Measurements from ENCODE around the gene CD300LD.

Gene CD300LD

GRCh38 chr17:74607221-74607620, 15.1 kb upstream of the CD300LD start:
- DNase-seq (ENCODE audit: low spot score): no peak
- no peak for FAIRE-seq

GRCh38 chr17:74606050-74606449, 14.0 kb upstream of the CD300LD start:
- DNase-seq (ENCODE audit: low spot score) (no peak), FAIRE-seq (no peak)

GRCh38 chr17:74605361-74605760, 13.3 kb upstream of the CD300LD start:
- FAIRE-seq (no peak), DNase-seq (ENCODE audit: low spot score) (no peak)

GRCh38 chr17:74604761-74605160, 12.7 kb upstream of the CD300LD start:
- FAIRE-seq (no peak), DNase-seq (ENCODE audit: low spot score) (no peak)

GRCh38 chr17:74604200-74604599, 12.1 kb upstream of the CD300LD start:
- FAIRE-seq (no peak), DNase-seq (ENCODE audit: low spot score) (no peak)

- FAIRE-seq (no peak), DNase-seq (ENCODE audit: low spot score) (no peak)
Observed at GRCh38 chr17:74603746-74604145, 11.7 kb upstream of the CD300LD start.

- no peak for FAIRE-seq
- DNase-seq (ENCODE audit: low spot score): no peak
Observed at GRCh38 chr17:74603037-74603635, 11.1 kb upstream of the CD300LD start.

- DNase-seq (ENCODE audit: low spot score) (peak; percentile 26), FAIRE-seq (peak; percentile 12)
Observed at GRCh38 chr17:74601944-74602572, 10.0 kb upstream of the CD300LD start.

- no peak for FAIRE-seq
- DNase-seq (ENCODE audit: low spot score): no peak
Observed at GRCh38 chr17:74599448-74599939, 7.4 kb upstream of the CD300LD start.

GRCh38 chr17:74599023-74599399, 6.9 kb upstream of the CD300LD start:
- no peak for DNase-seq (ENCODE audit: low spot score)
- FAIRE-seq: no peak

- DNase-seq (ENCODE audit: low spot score): no peak
- no peak for FAIRE-seq
Observed at GRCh38 chr17:74598346-74599022, 6.4 kb upstream of the CD300LD start.

GRCh38 chr17:74597069-74597790, 5.1 kb upstream of the CD300LD start:
- FAIRE-seq (no peak), DNase-seq (ENCODE audit: low spot score) (no peak)

- no peak for DNase-seq (ENCODE audit: low spot score)
- FAIRE-seq: no peak
Observed at GRCh38 chr17:74595037-74595750, 3.1 kb upstream of the CD300LD start.

- DNase-seq (ENCODE audit: low spot score) (no peak), FAIRE-seq (no peak)
Observed at GRCh38 chr17:74591503-74591902, 580 bp downstream of the CD300LD start.

GRCh38 chr17:74585711-74586110, 6.4 kb downstream of the CD300LD start:
- DNase-seq (ENCODE audit: low spot score): no peak
- no peak for FAIRE-seq

GRCh38 chr17:74584292-74585060, 7.6 kb downstream of the CD300LD start:
- FAIRE-seq (no peak), DNase-seq (ENCODE audit: low spot score) (no peak)

- no peak for FAIRE-seq
- DNase-seq (ENCODE audit: low spot score): no peak
Observed at GRCh38 chr17:74582633-74583032, 9.4 kb downstream of the CD300LD start.

GRCh38 chr17:74579900-74580299, 12.2 kb downstream of the CD300LD start:
- no peak for FAIRE-seq
- no peak for DNase-seq (ENCODE audit: low spot score)

GRCh38 chr17:74578979-74579378, 13.1 kb downstream of the CD300LD start:
- DNase-seq (ENCODE audit: low spot score) (no peak), FAIRE-seq (no peak)

- FAIRE-seq (no peak), DNase-seq (ENCODE audit: low spot score) (no peak)
Observed at GRCh38 chr17:74574489-74575142, 17.5 kb downstream of the CD300LD start.
